ENCODE data around the gene NDOR1. TPM values are rescaled to one million over a fixed set of nuclear protein-coding genes. Genes with fewer than 3 reads are reported as not detected.

The NDOR1 gene
- total RNA-seq, 3 donors from 2014 or later (not counting 1 experiment from before 2014, with no cell fraction given), result 31.1 to 36.0 (median 31.9) TPM

DNA sequence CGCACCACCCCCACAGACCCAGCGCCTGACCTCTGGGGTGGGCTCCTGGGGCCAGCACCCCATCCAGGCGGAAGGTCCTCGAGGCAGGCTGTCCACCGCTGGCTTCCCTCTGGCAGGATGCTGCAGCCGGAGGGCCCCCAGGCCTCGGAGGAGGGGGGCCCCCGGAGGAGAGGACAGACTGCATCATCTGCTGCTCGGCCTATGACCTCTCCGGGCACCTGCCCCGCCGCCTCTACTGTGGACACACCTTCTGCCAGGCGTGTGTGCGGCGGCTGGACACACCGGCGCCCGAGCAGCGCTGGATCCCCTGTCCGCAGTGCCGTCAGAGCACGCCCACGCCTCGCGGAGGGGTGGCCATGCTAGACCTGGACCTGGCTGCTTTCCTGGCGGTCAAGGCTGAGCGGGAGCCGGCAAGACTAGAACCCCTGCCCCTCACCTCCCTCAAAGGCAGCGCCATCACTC lies 23.0 kb downstream of the NDOR1 start:
- Mint-ChIP-seq H3K4me3 (no peak overlapping the region), H3K27me3 (ENCODE audit: low read depth in 2 of 2) (peaks cover 0 to 3% of the 10 kb centered on the region in 2 donors), H3K4me1 (peaks cover 5% of the 10 kb centered on the region in 2 donors), H3K9me3 (no peaks in the 10 kb centered on the region), H3K27ac (no peak overlapping the region), H3K36me3 (no peaks in the 10 kb centered on the region)
- ATAC-seq, result no peak
- Histone ChIP-seq H3K4me1 (ENCODE audit: control insufficient read depth, insufficient read depth, low read length) (peaks cover 21% of the 10 kb centered on the region), H3K27ac (ENCODE audit: low read length) (no peak overlapping the region), H3K4me3 (ENCODE audit: low read length) (no peak overlapping the region), H3K36me3 (ENCODE audit: control insufficient read depth, insufficient read depth, low read length) (no peaks in the 10 kb centered on the region), H3K9me3 (ENCODE audit: control insufficient read depth, insufficient read depth, low read length) (no peaks in the 10 kb centered on the region), H3K27me3 (ENCODE audit: control insufficient read depth, insufficient read depth, low read length) (peaks cover 9% of the 10 kb centered on the region)
- TF ChIP-seq, protein P1, sequence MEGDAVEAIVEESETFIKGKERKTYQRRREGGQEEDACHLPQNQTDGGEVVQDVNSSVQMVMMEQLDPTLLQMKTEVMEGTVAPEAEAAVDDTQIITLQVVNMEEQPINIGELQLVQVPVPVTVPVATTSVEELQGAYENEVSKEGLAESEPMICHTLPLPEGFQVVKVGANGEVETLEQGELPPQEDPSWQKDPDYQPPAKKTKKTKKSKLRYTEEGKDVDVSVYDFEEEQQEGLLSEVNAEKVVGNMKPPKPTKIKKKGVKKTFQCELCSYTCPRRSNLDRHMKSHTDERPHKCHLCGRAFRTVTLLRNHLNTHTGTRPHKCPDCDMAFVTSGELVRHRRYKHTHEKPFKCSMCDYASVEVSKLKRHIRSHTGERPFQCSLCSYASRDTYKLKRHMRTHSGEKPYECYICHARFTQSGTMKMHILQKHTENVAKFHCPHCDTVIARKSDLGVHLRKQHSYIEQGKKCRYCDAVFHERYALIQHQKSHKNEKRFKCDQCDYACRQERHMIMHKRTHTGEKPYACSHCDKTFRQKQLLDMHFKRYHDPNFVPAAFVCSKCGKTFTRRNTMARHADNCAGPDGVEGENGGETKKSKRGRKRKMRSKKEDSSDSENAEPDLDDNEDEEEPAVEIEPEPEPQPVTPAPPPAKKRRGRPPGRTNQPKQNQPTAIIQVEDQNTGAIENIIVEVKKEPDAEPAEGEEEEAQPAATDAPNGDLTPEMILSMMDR (IDR thresholded peaks at IDR 0.05), result no peak
- no peak for DNase-seq
- intact Hi-C loops (cut with micrococcal nuclease), result loop anchor here (5.0 kb wide), 2 partner anchors 111 to 181 kb away; partner anchors contain the start of gene NPDC1
- 74% methylated on average over 29 of the region's 29 CpGs for WGBS (ENCODE audit: insufficient coverage)

DNA sequence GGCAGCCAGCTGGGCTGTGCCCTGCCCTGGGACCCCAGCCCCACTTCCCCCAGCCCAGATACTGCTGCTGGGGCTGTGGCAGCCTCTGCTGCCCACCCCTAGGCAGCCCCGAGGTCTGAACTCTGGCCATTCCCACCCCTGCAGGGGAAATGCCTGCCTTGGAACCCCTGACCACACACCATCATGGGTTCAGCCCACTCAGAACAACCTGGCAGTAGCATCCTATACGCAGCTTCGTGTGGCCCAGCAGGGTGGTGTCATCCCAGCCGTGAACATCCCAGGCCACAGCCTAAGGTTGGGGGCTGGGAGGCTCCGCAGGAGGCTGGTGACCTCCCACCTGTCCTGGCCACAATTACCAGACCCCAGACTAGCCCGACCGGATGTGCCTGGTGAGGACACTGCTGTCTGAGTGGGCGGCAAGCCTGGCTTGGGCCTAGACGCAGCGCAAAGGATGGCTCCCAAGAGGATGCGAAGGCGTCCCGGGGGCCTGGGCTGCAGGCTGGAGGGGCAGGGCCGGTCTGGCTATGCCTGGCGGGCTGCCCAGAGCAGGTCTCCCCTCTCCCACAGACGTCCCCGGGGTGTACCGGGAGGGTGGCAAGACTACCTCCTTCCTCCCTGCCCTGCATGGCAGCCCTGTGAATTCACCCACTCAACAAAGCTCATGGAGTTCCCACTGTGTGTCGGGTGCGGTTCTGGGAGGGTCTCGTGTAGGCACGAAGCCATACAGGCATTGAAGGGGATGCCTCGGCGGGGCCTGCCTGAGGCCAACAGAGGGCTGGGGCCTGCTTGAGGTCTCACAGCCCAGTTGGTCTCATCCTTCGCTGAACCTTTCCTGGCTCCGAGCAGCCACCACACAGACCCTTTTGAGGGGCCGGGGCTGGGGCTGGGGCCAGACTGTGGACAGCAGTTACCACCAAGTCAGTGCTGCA lies 23.7 kb downstream of the NDOR1 start:
- no peak overlapping the region for H3K27ac Mint-ChIP-seq
- no peaks in the 10 kb centered on the region for H3K9me3 Mint-ChIP-seq
- intact Hi-C loops (cut with micrococcal nuclease), result loop anchor here (5.0 kb wide), 2 partner anchors 112 to 182 kb away; partner anchors contain the start of gene NPDC1
- no peaks in the 10 kb centered on the region for H3K9me3 ChIP-seq (ENCODE audit: control insufficient read depth, insufficient read depth, low read length)
- H3K36me3 ChIP-seq (ENCODE audit: control insufficient read depth, insufficient read depth, low read length), result no peaks in the 10 kb centered on the region
- peaks cover 5% of the 10 kb centered on the region in 2 donors for H3K4me1 Mint-ChIP-seq
- 71% methylated on average over 27 of the region's 27 CpGs for WGBS (ENCODE audit: insufficient coverage)
- no peaks in the 10 kb centered on the region for H3K36me3 Mint-ChIP-seq
- H3K27me3 ChIP-seq (ENCODE audit: control insufficient read depth, insufficient read depth, low read length), result peaks cover 9% of the 10 kb centered on the region
- no peak overlapping the region for H3K4me3 ChIP-seq (ENCODE audit: low read length)
- no peak overlapping the region for H3K4me3 Mint-ChIP-seq
- TF ChIP-seq, protein P1 (IDR thresholded peaks at IDR 0.05), result no peak
- H3K27ac ChIP-seq (ENCODE audit: low read length), result no peak overlapping the region
- ATAC-seq (no peak), DNase-seq (no peak)
- peaks cover 0 to 3% of the 10 kb centered on the region in 2 donors for H3K27me3 Mint-ChIP-seq (ENCODE audit: low read depth in 2 of 2)
- H3K4me1 ChIP-seq (ENCODE audit: control insufficient read depth, insufficient read depth, low read length), result peaks cover 16% of the 10 kb centered on the region

- WGBS (ENCODE audit: insufficient coverage), result 64% methylated on average over 31 of the region's 31 CpGs
- H3K9me3 Mint-ChIP-seq, result no peaks in the 10 kb centered on the region
- intact Hi-C loops (cut with micrococcal nuclease), result loop anchor here (5.0 kb wide), 2 partner anchors 113 to 183 kb away; partner anchors contain the start of gene NPDC1
- H3K27ac Mint-ChIP-seq, result no peak overlapping the region
- H3K27ac ChIP-seq (ENCODE audit: low read length), result no peak overlapping the region
- H3K27me3 ChIP-seq (ENCODE audit: control insufficient read depth, insufficient read depth, low read length), result peaks cover 9% of the 10 kb centered on the region
- H3K36me3 ChIP-seq (ENCODE audit: control insufficient read depth, insufficient read depth, low read length), result no peaks in the 10 kb centered on the region
- DNase-seq (no peak), ATAC-seq (no peak)
- H3K4me3 Mint-ChIP-seq, result no peak overlapping the region
- peaks cover 0 to 7% of the 10 kb centered on the region in 2 donors for H3K27me3 Mint-ChIP-seq (ENCODE audit: low read depth in 2 of 2)
- H3K9me3 ChIP-seq (ENCODE audit: control insufficient read depth, insufficient read depth, low read length), result no peaks in the 10 kb centered on the region
- H3K36me3 Mint-ChIP-seq, result no peaks in the 10 kb centered on the region
- H3K4me3 ChIP-seq (ENCODE audit: low read length), result no peak overlapping the region
- peaks cover 15% of the 10 kb centered on the region for H3K4me1 ChIP-seq (ENCODE audit: control insufficient read depth, insufficient read depth, low read length)
- H3K4me1 Mint-ChIP-seq, result peaks cover 5 to 9% of the 10 kb centered on the region in 2 donors
- TF ChIP-seq, protein P1 (IDR thresholded peaks at IDR 0.05), result no peak
These were observed 24.6 kb downstream of the NDOR1 start for GRCh38 chr9:137229903-137230704.
